Suprapubic skin (tissue), 4 donors: ENCODE measurements around the gene NLN.

Source experiments
- POLR2A ChIP-seq, 2 donors: fragments of 450-650 bp; IDR thresholded peaks; one replicate each; pipeline ENCODE4 v1.6.1; 2017; ENCODE audit warnings: antibody characterized with exemption in 2 of 2, mild to moderate bottlenecking in 2 of 2, moderate library complexity in 2 of 2
- POLR2AphosphoS5 ChIP-seq, 3 donors: sonication (generic); formaldehyde crosslinking; IDR thresholded peaks; one replicate each; pipeline ENCODE4 v1.6.1; 2017; ENCODE audit warnings: antibody characterized with exemption in 3 of 3
- TF ChIP-seq, protein P1 (sequence below), 2 donors: fragments of 200-600 bp in 1 of 2; fragments of 450-650 bp in 1 of 2; sonication (generic) in 1 of 2; IDR thresholded peaks; one replicate each; pipeline ENCODE4 v1.5.1; 2016 to 2019; ENCODE audit warnings: antibody characterized with exemption in 2 of 2, mild to moderate bottlenecking in 1 of 2, moderate library complexity in 1 of 2

DNA sequence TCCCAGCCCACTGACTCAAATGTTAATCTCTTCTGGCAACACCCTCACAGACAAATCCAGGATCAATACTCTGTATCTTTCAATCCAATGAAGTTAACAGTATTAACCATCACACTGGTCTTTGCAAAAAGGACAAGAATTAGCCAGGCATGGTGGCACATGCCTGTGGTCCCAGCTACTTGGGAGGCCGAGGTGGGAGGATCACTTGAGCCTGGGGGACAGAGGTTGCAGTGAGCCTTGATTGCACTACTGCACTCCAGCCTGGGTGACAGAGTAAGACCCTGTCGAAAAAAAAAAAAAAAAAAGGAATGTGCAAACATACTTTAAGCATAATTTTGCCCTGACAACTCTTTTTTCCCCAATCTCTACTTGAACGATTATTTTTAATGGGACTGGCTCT is 146.5 kb downstream of the NLN start:
- TF ChIP-seq, protein P1, sequence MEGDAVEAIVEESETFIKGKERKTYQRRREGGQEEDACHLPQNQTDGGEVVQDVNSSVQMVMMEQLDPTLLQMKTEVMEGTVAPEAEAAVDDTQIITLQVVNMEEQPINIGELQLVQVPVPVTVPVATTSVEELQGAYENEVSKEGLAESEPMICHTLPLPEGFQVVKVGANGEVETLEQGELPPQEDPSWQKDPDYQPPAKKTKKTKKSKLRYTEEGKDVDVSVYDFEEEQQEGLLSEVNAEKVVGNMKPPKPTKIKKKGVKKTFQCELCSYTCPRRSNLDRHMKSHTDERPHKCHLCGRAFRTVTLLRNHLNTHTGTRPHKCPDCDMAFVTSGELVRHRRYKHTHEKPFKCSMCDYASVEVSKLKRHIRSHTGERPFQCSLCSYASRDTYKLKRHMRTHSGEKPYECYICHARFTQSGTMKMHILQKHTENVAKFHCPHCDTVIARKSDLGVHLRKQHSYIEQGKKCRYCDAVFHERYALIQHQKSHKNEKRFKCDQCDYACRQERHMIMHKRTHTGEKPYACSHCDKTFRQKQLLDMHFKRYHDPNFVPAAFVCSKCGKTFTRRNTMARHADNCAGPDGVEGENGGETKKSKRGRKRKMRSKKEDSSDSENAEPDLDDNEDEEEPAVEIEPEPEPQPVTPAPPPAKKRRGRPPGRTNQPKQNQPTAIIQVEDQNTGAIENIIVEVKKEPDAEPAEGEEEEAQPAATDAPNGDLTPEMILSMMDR (IDR thresholded peaks at IDR 0.05): no peak
- no peak for TF ChIP-seq POLR2AphosphoS5 (IDR thresholded peaks at IDR 0.05)
- no peak for TF ChIP-seq POLR2A (IDR thresholded peaks at IDR 0.05)
